WTC11 (cell line): ENCODE measurements around the gene ACTR3C. TPM values are rescaled to one million over a fixed set of nuclear protein-coding genes. Genes with fewer than 3 reads are reported as not detected.

ENCODE experiments used
- ATAC-seq: fragments of 200-7000 bp; cut with Tn5 transposase; 2 replicates; pipeline ENCODE4 v1.10.0; 2021; ENCODE audit warnings: mild to moderate bottlenecking, moderate library complexity
- CTCF ChIA-PET: fragments of 300-600 bp; sonication (Branson Sonifier 250); formaldehyde crosslinking; loops from one replicate; lab custom pipeline; 2021; ENCODE audit warnings: antibody characterized with exemption; lab: Charles Lee
- POLR2A ChIA-PET: fragments of 350-600 bp; sonication (Branson Sonifier 250); formaldehyde crosslinking; loops from one replicate; lab custom pipeline; 2021; ENCODE audit warnings: antibody characterized with exemption; lab: Charles Lee
- DNase-seq: peaks from one replicate; pipeline ENCODE4 v3.0.0; 2021; ENCODE audit warnings: low spot score
- H3K27ac Mint-ChIP-seq: 2 replicates; pipeline ENCODE4 v1.8.0; 2021; ENCODE audit warnings: mixed read lengths
- H3K27me3 Mint-ChIP-seq: 2 replicates; pipeline ENCODE4 v1.8.0; 2021; ENCODE audit warnings: low read depth, mild to moderate bottlenecking, moderate library complexity, mixed read lengths
- H3K36me3 Mint-ChIP-seq: 2 replicates; pipeline ENCODE4 v1.8.0; 2021; ENCODE audit warnings: mixed read lengths
- H3K4me1 Mint-ChIP-seq: 2 replicates; pipeline ENCODE4 v1.8.0; 2022; ENCODE audit warnings: mixed read lengths
- H3K4me3 Mint-ChIP-seq: 2 replicates; pipeline ENCODE4 v1.8.0; 2021; ENCODE audit warnings: mild to moderate bottlenecking, moderate library complexity, mixed read lengths
- H3K9me3 Mint-ChIP-seq: 2 replicates; pipeline ENCODE4 v1.8.0; 2021; ENCODE audit warnings: mixed read lengths
- ATF1 ChIP-seq: sonication (generic); formaldehyde crosslinking; IDR thresholded peaks from 2 replicates; pipeline ENCODE4 v1.8.1; 2023; ENCODE audit warnings: mild to moderate bottlenecking, moderate library complexity, missing genetic modification reagents
- ATF3 ChIP-seq: sonication (generic); formaldehyde crosslinking; conservative IDR thresholded peaks from 2 replicates; pipeline ENCODE4 v1.8.1; 2022; ENCODE audit warnings: mild to moderate bottlenecking, missing genetic modification reagents
- CREM ChIP-seq: sonication (generic); formaldehyde crosslinking; IDR thresholded peaks from 2 replicates; pipeline ENCODE4 v1.8.1; 2022; ENCODE audit warnings: mild to moderate bottlenecking, missing genetic modification reagents, moderate library complexity
- E2F4 ChIP-seq: sonication (generic); formaldehyde crosslinking; IDR thresholded peaks from 2 replicates; pipeline ENCODE4 v1.8.1; 2022; ENCODE audit warnings: low read depth, mild to moderate bottlenecking, moderate library complexity, missing genetic modification reagents, borderline replicate concordance
- ELF4 ChIP-seq: sonication (generic); formaldehyde crosslinking; IDR thresholded peaks from 2 replicates; pipeline ENCODE4 v1.8.1; 2022; ENCODE audit warnings: low read depth, mild to moderate bottlenecking, moderate library complexity, missing genetic modification reagents
- ERG ChIP-seq: fragments of 250-450 bp; sonication (Bioruptor Pico); IDR thresholded peaks from 2 replicates; pipeline ENCODE4 v1.8.0; 2021; ENCODE audit warnings: mild to moderate bottlenecking
- ETV6 ChIP-seq: sonication (generic); formaldehyde crosslinking; IDR thresholded peaks from 2 replicates; pipeline ENCODE4 v1.8.1; 2022; ENCODE audit warnings: mild to moderate bottlenecking, missing genetic modification reagents
- IRF1 ChIP-seq: sonication (generic); formaldehyde crosslinking; IDR thresholded peaks from 2 replicates; pipeline ENCODE4 v1.8.0; 2023; ENCODE audit warnings: missing genetic modification reagents
- MLX ChIP-seq: sonication (generic); formaldehyde crosslinking; IDR thresholded peaks from 2 replicates; pipeline ENCODE4 v1.8.1; 2023; ENCODE audit warnings: mild to moderate bottlenecking, missing genetic modification reagents, moderate library complexity
- PRDM15 ChIP-seq: sonication (generic); formaldehyde crosslinking; IDR thresholded peaks from 2 replicates; pipeline ENCODE4 v1.8.0; 2022; ENCODE audit warnings: missing genetic modification reagents
- RORB ChIP-seq: fragments of 250-450 bp; sonication (Bioruptor Pico); IDR thresholded peaks from 2 replicates; pipeline ENCODE4 v1.9.0; 2021; ENCODE audit warnings: mild to moderate bottlenecking
- SMAD4 ChIP-seq: sonication (generic); formaldehyde crosslinking; IDR thresholded peaks from 2 replicates; pipeline ENCODE4 v1.8.0; 2022; ENCODE audit warnings: mild to moderate bottlenecking, missing genetic modification reagents
- STAT6 ChIP-seq: sonication (generic); formaldehyde crosslinking; conservative IDR thresholded peaks from 2 replicates; pipeline ENCODE4 v1.8.1; 2023; ENCODE audit warnings: mild to moderate bottlenecking, low read depth, missing genetic modification reagents, moderate library complexity
- TEAD4 ChIP-seq: sonication (generic); formaldehyde crosslinking; IDR thresholded peaks from 2 replicates; pipeline ENCODE4 v1.8.0; 2022; ENCODE audit warnings: mild to moderate bottlenecking, missing genetic modification reagents
- ZNF317 ChIP-seq: sonication (generic); formaldehyde crosslinking; IDR thresholded peaks from 2 replicates; pipeline ENCODE4 v1.8.1; 2023; ENCODE audit warnings: low read depth, mild to moderate bottlenecking, moderate library complexity, missing genetic modification reagents, borderline replicate concordance
- ZNF416 ChIP-seq: fragments of 250-450 bp; sonication (Bioruptor Pico); IDR thresholded peaks from 2 replicates; pipeline ENCODE4 v1.9.0; 2021; ENCODE audit warnings: mild to moderate bottlenecking, inconsistent platforms
- ZNF423 ChIP-seq: fragments of 250-450 bp; sonication (Bioruptor Pico); IDR thresholded peaks from 2 replicates; pipeline ENCODE4 v2.1.2; 2022; ENCODE audit warnings: mild to moderate bottlenecking, moderate library complexity
- ZNF425 ChIP-seq: fragments of 250-450 bp; sonication (Bioruptor Pico); conservative IDR thresholded peaks from 2 replicates; pipeline ENCODE4 v1.9.0; 2021; ENCODE audit warnings: mild to moderate bottlenecking
- ZNF671 ChIP-seq: fragments of 250-450 bp; sonication (Bioruptor Pico); IDR thresholded peaks from 2 replicates; pipeline ENCODE4 v1.8.0; 2021; ENCODE audit warnings: mild to moderate bottlenecking
- total RNA-seq: library from RNA; stranded (reverse); gene quantifications from 3 replicates; pipeline ENCODE4 v1.2.3, GENCODE V29; 2021

ACTR3C gene
- total RNA-seq, 1 experiment from 2014 or later = 1.4 TPM

- H3K27ac Mint-ChIP-seq = no peak overlapping the region
- ATAC-seq = no peak
- DNase-seq = no peak
- CTCF ChIA-PET = no interaction called here
- H3K4me3 Mint-ChIP-seq = no peak overlapping the region
- peaks cover 25% of the 10 kb centered on the region for H3K9me3 Mint-ChIP-seq
- peaks cover 21% of the 10 kb centered on the region for H3K36me3 Mint-ChIP-seq
- H3K4me1 Mint-ChIP-seq = peaks cover 17% of the 10 kb centered on the region
- TF ChIP-seq ELF4 (CRISPR knock-in tag) (no peak), ATF3 (CRISPR knock-in tag) (no peak), E2F4 (CRISPR knock-in tag) (no peak)
- peaks cover 5% of the 10 kb centered on the region; the same call in 1 of the 2 replicates for H3K27me3 Mint-ChIP-seq
- POLR2A ChIA-PET = no interaction called here
These were observed 14.8 kb downstream of the ACTR3C start for GRCh38 chr7:150308575-150308974.

GRCh38 chr7:150307904-150308303 is 15.4 kb downstream of the ACTR3C start:
- Mint-ChIP-seq H3K27ac (no peak overlapping the region), H3K4me3 (no peak overlapping the region), H3K9me3 (peaks cover 25% of the 10 kb centered on the region), H3K36me3 (peaks cover 21% of the 10 kb centered on the region), H3K4me1 (peaks cover 10% of the 10 kb centered on the region), H3K27me3 (peaks cover 5% of the 10 kb centered on the region; the same call in 1 of the 2 replicates)
- ChIA-PET POLR2A (no interaction called here), CTCF (no interaction called here)
- no peak for DNase-seq
- TF ChIP-seq RORB = no peak
- no peak for TF ChIP-seq ZNF423 (CRISPR knock-in tag)
- TF ChIP-seq IRF1 (CRISPR knock-in tag) = no peak
- no peak for TF ChIP-seq ATF1 (CRISPR knock-in tag)
- no peak for TF ChIP-seq MLX (CRISPR knock-in tag)
- TF ChIP-seq CREM (CRISPR knock-in tag) = no peak
- TF ChIP-seq ZNF671 (CRISPR knock-in tag) = no peak
- no peak for TF ChIP-seq ERG (CRISPR knock-in tag)
- TF ChIP-seq SMAD4 (CRISPR knock-in tag) = no peak
- TF ChIP-seq TEAD4 = no peak
- no peak for ATAC-seq

- CTCF ChIA-PET = no interaction called here
- no peak for DNase-seq
- TF ChIP-seq STAT6 (CRISPR knock-in tag) (no peak), ZNF425 (CRISPR knock-in tag) (no peak), ETV6 (CRISPR knock-in tag) (no peak), ZNF416 (CRISPR knock-in tag) (no peak), PRDM15 (CRISPR knock-in tag) (no peak), ZNF317 (CRISPR knock-in tag) (no peak)
These were observed 16.2 kb downstream of the ACTR3C start for GRCh38 chr7:150307129-150307528.

More at GRCh38 chr7:150307129-150307528, 16.2 kb downstream of the ACTR3C start:
- H3K27me3 Mint-ChIP-seq = peaks cover 5% of the 10 kb centered on the region; the same call in 1 of the 2 replicates
- no peak overlapping the region for H3K4me3 Mint-ChIP-seq
- H3K9me3 Mint-ChIP-seq = peaks cover 25% of the 10 kb centered on the region
- POLR2A ChIA-PET = no interaction called here
- H3K27ac Mint-ChIP-seq = no peak overlapping the region
- H3K36me3 Mint-ChIP-seq = peaks cover 21% of the 10 kb centered on the region
- no peak for ATAC-seq
- peaks cover 8% of the 10 kb centered on the region for H3K4me1 Mint-ChIP-seq
